Endothelial cell of umbilical vein (primary cell): ENCODE results near the gene FAM219A. TPM values are rescaled to one million over a fixed set of nuclear protein-coding genes. Genes with fewer than 3 reads are reported as not detected.

Experiments
- BruUV-seq: library from RNA; stranded (reverse); fragments of 400-500 nt; replicated peaks from 2 replicates; lab custom pipeline; 2021; lab: Mats Ljungman, UMichigan
- CTCF ChIA-PET: fragments of 300-600, 350-600 bp; sonication (Branson Sonifier 250); formaldehyde crosslinking; loops from one replicate; lab custom pipeline; 2021; ENCODE audit warnings: antibody characterized with exemption, inconsistent platforms; lab: Charles Lee
- POLR2A ChIA-PET: fragments of 300-600, 350-600 bp; sonication (Branson Sonifier 250); formaldehyde crosslinking; loops from one replicate; lab custom pipeline; 2021; ENCODE audit warnings: antibody characterized with exemption, inconsistent platforms; lab: Charles Lee
- DNase-seq: peaks from one replicate; pipeline ENCODE4 v3.0.0-alpha.2; 2011; ENCODE audit warnings: low read depth, low spot score
- FAIRE-seq: peaks from 2 replicates; lab custom pipeline; 2011; peaks lifted over from hg19 to GRCh38; lab: Jason Lieb, UNC
- H2AFZ ChIP-seq: 2 replicates; pipeline ENCODE4 v1.6.0; 2012; ENCODE audit warnings: low read depth, low read length, control low read depth, inconsistent platforms
- H3K27ac ChIP-seq: 2 replicates; pipeline ENCODE4 v1.5.1; 2011; ENCODE audit warnings: low read depth, mild to moderate bottlenecking, control low read depth, low read length, moderate library complexity; ENCODE audit not compliant: insufficient read depth
- H3K27me3 ChIP-seq, 2 experiments: 2 replicates each; pipeline versions ENCODE4 v1.6.0 to v1.6.1; 2011; ENCODE audit warnings: low read length in 2 of 2, mixed read lengths in 1 of 2; ENCODE audit not compliant: control insufficient read depth in 2 of 2, insufficient read depth in 2 of 2
- H3K36me3 ChIP-seq, 2 experiments: 2 replicates in 1 of 2; 3 replicates in 1 of 2; pipeline ENCODE4 v1.5.1; 2011; ENCODE audit warnings: low read length in 2 of 2, mild to moderate bottlenecking in 1 of 2, moderate library complexity in 1 of 2; ENCODE audit not compliant: control insufficient read depth in 2 of 2, insufficient read depth in 2 of 2; ENCODE audit errors: extremely low read depth in 1 of 2
- H3K4me1 ChIP-seq: 3 replicates; pipeline ENCODE4 v1.5.1; 2011; ENCODE audit warnings: mild to moderate bottlenecking, low read length; ENCODE audit not compliant: control insufficient read depth, insufficient read depth; ENCODE audit errors: extremely low read depth
- H3K4me2 ChIP-seq: 2 replicates; pipeline ENCODE4 v1.6.1; 2011; ENCODE audit warnings: low read length, control low read depth, mixed read lengths; ENCODE audit not compliant: insufficient read depth
- H3K4me3 ChIP-seq, 3 experiments: fragments of 200-600 bp in 1 of 3; sonication (generic), shearing (Covaris generic) in 1 of 3; replicated peaks in 1 of 3; 2 replicates each; pipeline ENCODE4 v1.5.1; 2011 to 2016; ENCODE audit warnings: control low read depth in 3 of 3, low read length in 3 of 3, mild to moderate bottlenecking in 2 of 3, inconsistent platforms in 1 of 3, low read depth in 1 of 3, moderate library complexity in 1 of 3; ENCODE audit not compliant: insufficient read depth in 1 of 3
- H3K79me2 ChIP-seq: 2 replicates; pipeline ENCODE4 v1.6.0; 2012; ENCODE audit warnings: low read length, inconsistent platforms; ENCODE audit not compliant: control insufficient read depth, insufficient read depth
- H3K9ac ChIP-seq: replicated peaks from 2 replicates; pipeline ENCODE3; 2011; ENCODE audit warnings: low read length, control low read depth; ENCODE audit not compliant: insufficient read depth; ENCODE audit errors: extremely low read depth
- H3K9me1 ChIP-seq: replicated peaks from 3 replicates; pipeline ENCODE4 v1.6.0; 2011; ENCODE audit warnings: mild to moderate bottlenecking, low read length; ENCODE audit not compliant: control insufficient read depth, insufficient read depth; ENCODE audit errors: extremely low read depth
- H3K9me3 ChIP-seq: replicated peaks from 2 replicates; pipeline ENCODE4 v1.5.1; 2012; ENCODE audit warnings: low read length, inconsistent platforms; ENCODE audit not compliant: control insufficient read depth, insufficient read depth
- H4K20me1 ChIP-seq: replicated peaks from 2 replicates; pipeline ENCODE3; 2011; ENCODE audit warnings: mild to moderate bottlenecking, low read length; ENCODE audit not compliant: control insufficient read depth, insufficient read depth; ENCODE audit errors: extremely low read depth
- EZH2 ChIP-seq: IDR thresholded peaks from 2 replicates; pipeline ENCODE4 v1.6.1; 2012; ENCODE audit warnings: borderline replicate concordance, low read depth, mild to moderate bottlenecking, moderate library complexity, low read length, inconsistent platforms; ENCODE audit not compliant: severe bottlenecking
- FOS ChIP-seq: IDR thresholded peaks from 2 replicates; pipeline ENCODE4 v1.6.1; 2011; ENCODE audit warnings: mild to moderate bottlenecking, low read length, moderate library complexity, borderline replicate concordance; ENCODE audit not compliant: insufficient read depth
- GATA2 ChIP-seq: IDR thresholded peaks from 2 replicates; pipeline ENCODE4 v1.7.0; 2011; ENCODE audit warnings: low read depth, mild to moderate bottlenecking, moderate library complexity, mixed read lengths, low read length; ENCODE audit not compliant: insufficient read length, insufficient read depth
- JUN ChIP-seq: IDR thresholded peaks from 2 replicates; pipeline ENCODE4 v1.6.1; 2011; ENCODE audit warnings: borderline replicate concordance, low read depth; ENCODE audit not compliant: insufficient read length, insufficient read depth
- MYC ChIP-seq: IDR thresholded peaks from one replicate; pipeline ENCODE4 v1.6.1; 2011; ENCODE audit warnings: mild to moderate bottlenecking, low read depth, low read length
- POLR2A ChIP-seq: IDR thresholded peaks from 2 replicates; pipeline ENCODE4 v1.6.1; 2012; ENCODE audit warnings: low read depth, mild to moderate bottlenecking, control low read depth, low read length
- POLR2AphosphoS5 ChIP-seq: IDR thresholded peaks from 2 replicates; pipeline ENCODE4 v1.6.1; 2012; ENCODE audit warnings: low read depth, mild to moderate bottlenecking, control low read depth, low read length, moderate library complexity; ENCODE audit not compliant: insufficient read depth
- dilution Hi-C: fragments of 300-500 bp; cut with MboI; formaldehyde crosslinking; loops from one replicate; pipeline ENCODE4 v1.15.0; 2019; ENCODE audit warnings: low sequenced_read_pairs; ENCODE audit not compliant: extremely low pct_ligation_motif_present
- intact Hi-C: fragments of 100-400 bp; cut with micrococcal nuclease; formaldehyde crosslinking; loops from one replicate; pipeline ENCODE4 v1.10.0; 2022
- polyA plus RNA-seq, 4 experiments: library from polyadenylated mRNA; depleted of rRNA in 3 of 4; stranded (reverse) in 3 of 4; unstranded in 1 of 4; fragments of >200 nt; gene quantifications; 2 replicates each; pipeline versions ENCODE4 v1.2.1 to v1.2.3, GENCODE V29; 2011 to 2012; ENCODE audit warnings: missing spikeins in 1 of 4
- total RNA-seq: library from RNA; stranded (reverse); gene quantifications from 2 replicates; pipeline ENCODE4 v1.2.3, GENCODE V29; 2021
- TF ChIP-seq, protein P1 (sequence below), 2 donors: IDR thresholded peaks; 1 replicate in 1 of 2; 2 replicates in 1 of 2; pipeline ENCODE4 v1.5.1; 2011; ENCODE audit warnings: low read length in 2 of 2, mild to moderate bottlenecking in 2 of 2, moderate library complexity in 2 of 2, control low read depth in 1 of 2, inconsistent platforms in 1 of 2, low read depth in 1 of 2; ENCODE audit not compliant: insufficient read depth in 1 of 2; ENCODE audit errors: extremely low read depth in 1 of 2
- TF ChIP-seq, protein P2 (sequence below): IDR thresholded peaks from 2 replicates; pipeline ENCODE4 v1.6.1; 2011; ENCODE audit not compliant: insufficient read depth, insufficient read length

FAM219A gene
- total and polyA plus RNA-seq, 2 donors (not counting 3 experiments of a cell fraction or from before 2014, with no cell fraction given), result 18.1 to 35.7 TPM

DNA sequence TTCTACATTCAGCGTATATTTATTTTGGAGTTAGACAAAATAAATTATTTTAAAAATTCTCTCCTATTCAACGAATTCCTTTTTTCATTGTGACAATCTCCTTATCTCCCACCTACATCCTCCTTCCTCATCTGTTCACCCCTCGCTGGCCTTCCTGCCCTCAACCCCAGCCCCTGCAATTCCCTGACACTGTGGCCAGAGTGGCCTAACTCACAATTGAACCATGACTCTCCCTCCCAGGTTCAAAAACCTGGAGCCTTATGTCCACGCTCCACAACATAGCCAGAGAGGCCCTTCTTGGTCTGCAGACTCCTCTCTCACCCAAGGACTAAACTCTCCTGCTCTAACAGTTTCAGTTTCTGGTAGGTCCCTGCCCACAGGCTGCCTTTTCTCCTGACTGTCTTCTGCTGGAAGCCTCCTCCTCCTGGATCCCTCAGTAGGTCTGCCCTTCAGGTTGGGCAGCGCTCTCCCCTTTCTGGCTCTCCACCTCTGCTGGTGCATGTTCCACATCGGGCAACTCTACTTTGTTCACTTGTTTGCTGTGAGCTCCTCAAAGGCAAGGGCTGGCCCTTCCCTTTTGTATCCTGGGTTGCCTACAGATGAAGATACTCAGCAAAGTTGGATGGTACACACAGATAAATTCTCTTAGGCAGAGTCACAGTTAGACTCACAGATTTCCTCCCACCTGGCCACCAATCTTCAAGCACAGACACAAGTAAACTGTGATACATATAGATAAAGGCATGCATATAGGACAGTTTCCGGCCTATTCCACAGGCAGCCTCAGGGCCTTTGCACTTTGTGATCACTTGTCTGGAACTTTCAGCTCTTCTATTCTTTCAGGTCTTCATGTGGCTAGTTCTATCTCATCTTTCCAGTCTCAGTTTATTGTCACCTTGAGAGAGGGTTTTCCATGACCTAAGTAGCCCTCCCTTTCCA lies 61.8 kb downstream of the FAM219A start:
- H3K27me3 ChIP-seq, result no peaks in the 10 kb centered on the region
- H3K27ac ChIP-seq, result no peak overlapping the region
- DNase-seq, result no peak
- H3K4me2 ChIP-seq, result no peak overlapping the region
- no peaks in the 10 kb centered on the region for H3K9me1 ChIP-seq
- H3K4me1 ChIP-seq, result no peaks in the 10 kb centered on the region
- H3K79me2 ChIP-seq, result no peaks in the 10 kb centered on the region
- intact Hi-C loops (no loop called here), dilution Hi-C loops (no loop called here)
- no peak overlapping the region for H3K4me3 ChIP-seq
- H4K20me1 ChIP-seq, result no peaks in the 10 kb centered on the region
- POLR2A ChIA-PET, result no interaction called here
- FAIRE-seq, result no peak
- BruUV-seq, result no TSS peak
- H3K36me3 ChIP-seq, result peaks cover 0 to 15% of the 10 kb centered on the region in 2 experiments
- H2AFZ ChIP-seq, result no peak overlapping the region
- no peak for TF ChIP-seq POLR2AphosphoS5
- TF ChIP-seq, protein P1, sequence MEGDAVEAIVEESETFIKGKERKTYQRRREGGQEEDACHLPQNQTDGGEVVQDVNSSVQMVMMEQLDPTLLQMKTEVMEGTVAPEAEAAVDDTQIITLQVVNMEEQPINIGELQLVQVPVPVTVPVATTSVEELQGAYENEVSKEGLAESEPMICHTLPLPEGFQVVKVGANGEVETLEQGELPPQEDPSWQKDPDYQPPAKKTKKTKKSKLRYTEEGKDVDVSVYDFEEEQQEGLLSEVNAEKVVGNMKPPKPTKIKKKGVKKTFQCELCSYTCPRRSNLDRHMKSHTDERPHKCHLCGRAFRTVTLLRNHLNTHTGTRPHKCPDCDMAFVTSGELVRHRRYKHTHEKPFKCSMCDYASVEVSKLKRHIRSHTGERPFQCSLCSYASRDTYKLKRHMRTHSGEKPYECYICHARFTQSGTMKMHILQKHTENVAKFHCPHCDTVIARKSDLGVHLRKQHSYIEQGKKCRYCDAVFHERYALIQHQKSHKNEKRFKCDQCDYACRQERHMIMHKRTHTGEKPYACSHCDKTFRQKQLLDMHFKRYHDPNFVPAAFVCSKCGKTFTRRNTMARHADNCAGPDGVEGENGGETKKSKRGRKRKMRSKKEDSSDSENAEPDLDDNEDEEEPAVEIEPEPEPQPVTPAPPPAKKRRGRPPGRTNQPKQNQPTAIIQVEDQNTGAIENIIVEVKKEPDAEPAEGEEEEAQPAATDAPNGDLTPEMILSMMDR (IDR thresholded peaks at IDR 0.05; ENCODE audit: extremely low read depth in 1 of 2, insufficient read depth in 1 of 2, low read depth in 1 of 2, low read length in 2 of 2), result no peak
- TF ChIP-seq MYC, result no peak
- no peak for TF ChIP-seq FOS
- TF ChIP-seq JUN, result no peak
- TF ChIP-seq, protein P2, sequence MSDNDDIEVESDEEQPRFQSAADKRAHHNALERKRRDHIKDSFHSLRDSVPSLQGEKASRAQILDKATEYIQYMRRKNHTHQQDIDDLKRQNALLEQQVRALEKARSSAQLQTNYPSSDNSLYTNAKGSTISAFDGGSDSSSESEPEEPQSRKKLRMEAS, result no peak
- TF ChIP-seq POLR2A, result no peak
- TF ChIP-seq GATA2, result no peak
- no peak for TF ChIP-seq EZH2
- CTCF ChIA-PET, result interaction anchor here (2.2 kb wide), 1 partner anchor 7 kb away, joined by 25 read pairs; no protein-coding TSS in a partner anchor
- H3K9ac ChIP-seq, result no peak overlapping the region
- H3K9me3 ChIP-seq, result no peaks in the 10 kb centered on the region
